GM10266 (cell line): ENCODE data around the gene LGI4.
"Not testable (repeated sequence)": the region's sequence is repeated elsewhere in the genome, so short reads cannot be mapped to it uniquely, and the experiment has no call there.

Experiments used
- DNase-seq: peaks from one replicate; pipeline ENCODE4 v3.0.0; 2012; ENCODE audit errors: extremely low spot score
- CTCF ChIP-seq: IDR thresholded peaks from 2 replicates; pipeline ENCODE4 v1.5.1; 2012; ENCODE audit warnings: mild to moderate bottlenecking, low read depth; ENCODE audit not compliant: control insufficient read depth, insufficient read depth; ENCODE audit errors: missing control alignments

Gene LGI4

GRCh38 chr19:35107545-35107944, 27.3 kb downstream of the LGI4 start:
- TF ChIP-seq CTCF, result no peak
- no peak for DNase-seq

GRCh38 chr19:35106898-35107541, 27.8 kb downstream of the LGI4 start:
- TF ChIP-seq CTCF, result no peak
- DNase-seq, result no peak

- DNase-seq, result no peak
- TF ChIP-seq CTCF, result no peak
Observed at GRCh38 chr19:35106291-35106583, 28.6 kb downstream of the LGI4 start.

GRCh38 chr19:35105411-35106290, 29.2 kb downstream of the LGI4 start:
- no peak for DNase-seq
- TF ChIP-seq CTCF, result no peak

GRCh38 chr19:35105047-35105410, 29.8 kb downstream of the LGI4 start:
- DNase-seq, result no peak
- no peak for TF ChIP-seq CTCF

- no peak for DNase-seq
- TF ChIP-seq CTCF, result no peak
Observed at GRCh38 chr19:35104361-35104760, 30.5 kb downstream of the LGI4 start.

GRCh38 chr19:35103614-35104013, 31.2 kb downstream of the LGI4 start:
- DNase-seq, result not testable (repeated sequence)

GRCh38 chr19:35101949-35102348, 32.9 kb downstream of the LGI4 start:
- not testable (repeated sequence) for DNase-seq
